PC-3 (cell line): Measurements from ENCODE around the gene ADGRL3.

Experiments
- EZH2 ChIP-seq: fragments of 300-600 bp; sonication (generic); IDR thresholded peaks from one replicate; pipeline ENCODE4 v1.6.1; 2017; ENCODE audit warnings: antibody characterized with exemption, mild to moderate bottlenecking, low read length; ENCODE audit not compliant: unreplicated experiment
- EZH2phosphoT487 ChIP-seq: fragments of 300-600 bp; sonication (generic); IDR thresholded peaks from 2 replicates; pipeline ENCODE4 v1.6.1; 2018; ENCODE audit warnings: mild to moderate bottlenecking, antibody characterized with exemption, low read length, borderline replicate concordance
- TF ChIP-seq, protein P1 (sequence below): fragments of 300-600 bp; sonication (generic); conservative IDR thresholded peaks from 2 replicates; pipeline ENCODE4 v1.5.1; 2017; ENCODE audit warnings: antibody characterized with exemption, low read depth, mild to moderate bottlenecking, low read length

DNA sequence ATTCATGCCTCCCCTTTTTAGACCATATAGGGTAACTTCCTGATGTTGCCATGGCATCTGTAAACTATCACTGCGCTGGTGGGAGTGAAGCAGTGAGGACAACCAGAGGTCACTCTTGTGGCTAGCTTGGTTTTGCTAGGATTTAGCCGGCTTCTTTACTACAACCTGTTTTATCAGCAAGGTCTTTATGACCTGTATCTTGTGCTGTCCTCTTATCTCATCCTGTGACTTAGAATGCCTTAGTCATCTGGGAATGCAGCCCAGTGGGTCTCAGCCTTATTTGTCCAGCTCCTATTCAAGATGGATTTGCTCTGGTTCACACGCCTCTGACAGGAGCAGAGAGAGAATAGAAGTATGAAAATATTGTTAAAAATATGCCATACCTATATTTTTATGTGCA is 355.7 kb downstream of the ADGRL3 start:
- TF ChIP-seq, protein P1, sequence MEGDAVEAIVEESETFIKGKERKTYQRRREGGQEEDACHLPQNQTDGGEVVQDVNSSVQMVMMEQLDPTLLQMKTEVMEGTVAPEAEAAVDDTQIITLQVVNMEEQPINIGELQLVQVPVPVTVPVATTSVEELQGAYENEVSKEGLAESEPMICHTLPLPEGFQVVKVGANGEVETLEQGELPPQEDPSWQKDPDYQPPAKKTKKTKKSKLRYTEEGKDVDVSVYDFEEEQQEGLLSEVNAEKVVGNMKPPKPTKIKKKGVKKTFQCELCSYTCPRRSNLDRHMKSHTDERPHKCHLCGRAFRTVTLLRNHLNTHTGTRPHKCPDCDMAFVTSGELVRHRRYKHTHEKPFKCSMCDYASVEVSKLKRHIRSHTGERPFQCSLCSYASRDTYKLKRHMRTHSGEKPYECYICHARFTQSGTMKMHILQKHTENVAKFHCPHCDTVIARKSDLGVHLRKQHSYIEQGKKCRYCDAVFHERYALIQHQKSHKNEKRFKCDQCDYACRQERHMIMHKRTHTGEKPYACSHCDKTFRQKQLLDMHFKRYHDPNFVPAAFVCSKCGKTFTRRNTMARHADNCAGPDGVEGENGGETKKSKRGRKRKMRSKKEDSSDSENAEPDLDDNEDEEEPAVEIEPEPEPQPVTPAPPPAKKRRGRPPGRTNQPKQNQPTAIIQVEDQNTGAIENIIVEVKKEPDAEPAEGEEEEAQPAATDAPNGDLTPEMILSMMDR: no peak
- TF ChIP-seq EZH2 (no peak), EZH2phosphoT487 (no peak)
